ENCODE results near the gene SRPK1.

The SRPK1 gene

GRCh38 chr6:35857853-35858252 lies 63.0 kb downstream of the SRPK1 start:
- Histone ChIP-seq H3K4me3 (no peak overlapping the region), H3K9me3 (ENCODE audit: low read depth, low read length) (no peaks in the 10 kb centered on the region), H3K36me3 (ENCODE audit: insufficient read depth, low read length) (peaks cover 67% of the 10 kb centered on the region), H3K27ac (no peak overlapping the region), H3K9ac (ENCODE audit: insufficient read length) (no peak overlapping the region)
- TF ChIP-seq FOXP2 (optimal IDR thresholded peaks at IDR 0.05; ENCODE audit: control extremely low read depth, extremely low read length, insufficient read depth) (no peak), EZH2 (IDR thresholded peaks at IDR 0.05) (no peak), POLR2AphosphoS5 (IDR thresholded peaks at IDR 0.05; ENCODE audit: borderline replicate concordance, low read depth, low read length) (no peak)
- no peak for DNase-seq (ENCODE audit: low read depth, low spot score)

GRCh38 chr6:35856250-35856649 lies 64.6 kb downstream of the SRPK1 start:
- H3K27ac ChIP-seq, result no peak overlapping the region
- DNase-seq (ENCODE audit: low read depth, low spot score), result no peak
- peaks cover 75% of the 10 kb centered on the region for H3K36me3 ChIP-seq (ENCODE audit: insufficient read depth, low read length)
- TF ChIP-seq POLR2AphosphoS5 (IDR thresholded peaks at IDR 0.05; ENCODE audit: borderline replicate concordance, low read depth, low read length), result no peak
- TF ChIP-seq FOXP2 (optimal IDR thresholded peaks at IDR 0.05; ENCODE audit: control extremely low read depth, extremely low read length, insufficient read depth), result no peak
- TF ChIP-seq EZH2 (IDR thresholded peaks at IDR 0.05), result no peak
- H3K9ac ChIP-seq (ENCODE audit: insufficient read length), result no peak overlapping the region
- H3K4me3 ChIP-seq, result no peak overlapping the region
- H3K9me3 ChIP-seq (ENCODE audit: low read depth, low read length), result no peaks in the 10 kb centered on the region

- H3K4me3 ChIP-seq, result no peak overlapping the region
- no peak overlapping the region for H3K27ac ChIP-seq
- DNase-seq (ENCODE audit: low read depth, low spot score), result no peak
- H3K9ac ChIP-seq (ENCODE audit: insufficient read length), result no peak overlapping the region
- H3K36me3 ChIP-seq (ENCODE audit: insufficient read depth, low read length), result peaks cover 86% of the 10 kb centered on the region
- 0 out of 2 replicates have a peak, but pooled peaks cover 2% of the 10 kb centered on the region for H3K9me3 ChIP-seq (ENCODE audit: low read depth, low read length)
- no peak for TF ChIP-seq FOXP2 (optimal IDR thresholded peaks at IDR 0.05; ENCODE audit: control extremely low read depth, extremely low read length, insufficient read depth)
These were observed 67.9 kb downstream of the SRPK1 start for GRCh38 chr6:35852994-35853393.

- TF ChIP-seq EZH2 (IDR thresholded peaks at IDR 0.05) (no peak), POLR2AphosphoS5 (IDR thresholded peaks at IDR 0.05; ENCODE audit: borderline replicate concordance, low read depth, low read length) (no peak), FOXP2 (optimal IDR thresholded peaks at IDR 0.05; ENCODE audit: control extremely low read depth, extremely low read length, insufficient read depth) (no peak)
- no peak overlapping the region for H3K9ac ChIP-seq (ENCODE audit: insufficient read length)
- 0 out of 2 replicates have a peak, but pooled peaks cover 2% of the 10 kb centered on the region for H3K9me3 ChIP-seq (ENCODE audit: low read depth, low read length)
- no peak for DNase-seq (ENCODE audit: low read depth, low spot score)
- H3K27ac ChIP-seq, result no peak overlapping the region
- peaks cover 69% of the 10 kb centered on the region for H3K36me3 ChIP-seq (ENCODE audit: insufficient read depth, low read length)
- H3K4me3 ChIP-seq, result no peak overlapping the region
These were observed 70.7 kb downstream of the SRPK1 start for GRCh38 chr6:35850208-35850607.

- no peak overlapping the region for H3K27ac ChIP-seq
- H3K36me3 ChIP-seq (ENCODE audit: insufficient read depth, low read length), result peaks cover 60% of the 10 kb centered on the region
- 0 out of 2 replicates have a peak, but pooled peaks cover 2% of the 10 kb centered on the region for H3K9me3 ChIP-seq (ENCODE audit: low read depth, low read length)
- H3K9ac ChIP-seq (ENCODE audit: insufficient read length), result no peak overlapping the region
- TF ChIP-seq POLR2AphosphoS5 (IDR thresholded peaks at IDR 0.05; ENCODE audit: borderline replicate concordance, low read depth, low read length) (no peak), FOXP2 (optimal IDR thresholded peaks at IDR 0.05; ENCODE audit: control extremely low read depth, extremely low read length, insufficient read depth) (no peak), EZH2 (IDR thresholded peaks at IDR 0.05) (no peak)
- DNase-seq (ENCODE audit: low read depth, low spot score), result no peak
- no peak overlapping the region for H3K4me3 ChIP-seq
These were observed 76.6 kb downstream of the SRPK1 start for GRCh38 chr6:35844290-35844689.

- Histone ChIP-seq H3K36me3 (ENCODE audit: insufficient read depth, low read length) (peaks cover 57% of the 10 kb centered on the region), H3K9ac (ENCODE audit: insufficient read length) (no peak overlapping the region)
- no peak for DNase-seq (ENCODE audit: low read depth, low spot score)
These were observed 78.5 kb downstream of the SRPK1 start for GRCh38 chr6:35842381-35842780.

GRCh38 chr6:35839019-35839418 lies 81.9 kb downstream of the SRPK1 start:
- no peak for DNase-seq (ENCODE audit: low read depth, low spot score)
- Histone ChIP-seq H3K36me3 (ENCODE audit: insufficient read depth, low read length) (peaks cover 49% of the 10 kb centered on the region), H3K9ac (ENCODE audit: insufficient read length) (no peak overlapping the region), H3K4me3 (no peak overlapping the region), H3K27ac (no peak overlapping the region), H3K9me3 (ENCODE audit: low read depth, low read length) (no peaks in the 10 kb centered on the region)
- TF ChIP-seq EZH2 (IDR thresholded peaks at IDR 0.05) (no peak), POLR2AphosphoS5 (IDR thresholded peaks at IDR 0.05; ENCODE audit: borderline replicate concordance, low read depth, low read length) (no peak), FOXP2 (optimal IDR thresholded peaks at IDR 0.05; ENCODE audit: control extremely low read depth, extremely low read length, insufficient read depth) (no peak)

More at GRCh38 chr6:35842381-35842780, 78.5 kb downstream of the SRPK1 start:
- no peaks in the 10 kb centered on the region for H3K9me3 ChIP-seq (ENCODE audit: low read depth, low read length)
- no peak overlapping the region for H3K4me3 ChIP-seq
- no peak overlapping the region for H3K27ac ChIP-seq
- no peak for TF ChIP-seq EZH2 (IDR thresholded peaks at IDR 0.05)
- no peak for TF ChIP-seq FOXP2 (optimal IDR thresholded peaks at IDR 0.05; ENCODE audit: control extremely low read depth, extremely low read length, insufficient read depth)
- TF ChIP-seq POLR2AphosphoS5 (IDR thresholded peaks at IDR 0.05; ENCODE audit: borderline replicate concordance, low read depth, low read length), result no peak

- Histone ChIP-seq H3K9me3 (ENCODE audit: low read depth, low read length) (no peaks in the 10 kb centered on the region), H3K27ac (no peak overlapping the region), H3K4me3 (no peak overlapping the region), H3K36me3 (ENCODE audit: insufficient read depth, low read length) (peaks cover 25% of the 10 kb centered on the region), H3K9ac (ENCODE audit: insufficient read length) (no peak overlapping the region)
- no peak for DNase-seq (ENCODE audit: low read depth, low spot score)
- TF ChIP-seq EZH2 (IDR thresholded peaks at IDR 0.05) (no peak), POLR2AphosphoS5 (IDR thresholded peaks at IDR 0.05; ENCODE audit: borderline replicate concordance, low read depth, low read length) (no peak), FOXP2 (optimal IDR thresholded peaks at IDR 0.05; ENCODE audit: control extremely low read depth, extremely low read length, insufficient read depth) (no peak)
These were observed 87.4 kb downstream of the SRPK1 start for GRCh38 chr6:35833536-35833935.

Measured in SK-N-MC (cell line).